HEK293 (cell line): ENCODE data around the gene DBF4.
"Not testable (repeated sequence)": the region's sequence is repeated elsewhere in the genome, so short reads cannot be mapped to it uniquely, and the experiment has no call there.

Experiments
- CTCF ChIA-PET: fragments of 350-600 bp; formaldehyde crosslinking; extraction: SDS; loops from one replicate; lab custom pipeline; 2021; ENCODE audit warnings: antibody characterized with exemption; lab: Yijun Ruan, JAX
- POLR2A ChIA-PET: fragments of 300-600 bp; formaldehyde crosslinking; extraction: SDS; loops from one replicate; lab custom pipeline; 2020; ENCODE audit warnings: antibody characterized with exemption, inconsistent platforms; lab: Yijun Ruan, JAX
- H3K27ac ChIP-seq: fragments of 200-500 bp; sonication (Bioruptor generic); 2 replicates; pipeline ENCODE4 v1.5.1; 2014; ENCODE audit warnings: low read depth, low read length, control low read depth, inconsistent platforms; ENCODE audit errors: extremely low read depth
- H3K36me3 ChIP-seq, 2 experiments: fragments of 200-500 bp in 1 of 2; sonication (Bioruptor generic) in 1 of 2; 1 replicate in 1 of 2; 2 replicates in 1 of 2; pipeline ENCODE4 v1.5.1; 2014 to 2017; ENCODE audit warnings: inconsistent platforms in 2 of 2, low read length in 2 of 2; ENCODE audit not compliant: control insufficient read depth in 2 of 2, insufficient read depth in 1 of 2
- H3K4me1 ChIP-seq: fragments of 200-500 bp; sonication (Bioruptor generic); 2 replicates; pipeline ENCODE4 v1.5.1; 2014; ENCODE audit warnings: mild to moderate bottlenecking, low read length, inconsistent platforms; ENCODE audit not compliant: control insufficient read depth, insufficient read depth
- H3K4me3 ChIP-seq: 2 replicates; pipeline ENCODE4 v1.5.1; 2011; ENCODE audit warnings: low read depth, mild to moderate bottlenecking, control low read depth, low read length, moderate library complexity
- H3K9me3 ChIP-seq: fragments of 200-500 bp; sonication (Bioruptor generic); 2 replicates; pipeline ENCODE4 v1.5.1; 2014; ENCODE audit warnings: low read depth, low read length, inconsistent platforms; ENCODE audit not compliant: control insufficient read depth, insufficient read depth
- BCL11A ChIP-seq: fragments of 450-650 bp; formaldehyde crosslinking; IDR thresholded peaks from 2 replicates; pipeline ENCODE4 v1.5.1; 2016; ENCODE audit warnings: low read depth, missing biosample characterization, missing genetic modification characterization
- MZF1 ChIP-seq: fragments of 450-650 bp; formaldehyde crosslinking; IDR thresholded peaks from 2 replicates; pipeline ENCODE4 v1.5.1; 2017; ENCODE audit warnings: missing biosample characterization, missing genetic modification characterization, borderline replicate concordance
- TCF7L2 ChIP-seq: IDR thresholded peaks from 2 replicates; pipeline ENCODE4 v1.6.1; 2011; ENCODE audit warnings: low read depth, mild to moderate bottlenecking, inconsistent platforms, low read length, moderate library complexity, borderline replicate concordance
- ZBTB1 ChIP-seq: fragments of 450-650 bp; formaldehyde crosslinking; IDR thresholded peaks from 2 replicates; pipeline ENCODE4 v1.5.1; 2016; ENCODE audit warnings: missing biosample characterization, missing genetic modification characterization
- ZFP41 ChIP-seq: fragments of 450-650 bp; formaldehyde crosslinking; IDR thresholded peaks from 2 replicates; pipeline ENCODE4 v1.5.1; 2016; ENCODE audit warnings: missing biosample characterization, missing genetic modification characterization, borderline replicate concordance
- ZNF114 ChIP-seq: fragments of 450-650 bp; formaldehyde crosslinking; IDR thresholded peaks from 2 replicates; pipeline ENCODE4 v1.5.0; 2017; ENCODE audit warnings: missing biosample characterization, missing genetic modification characterization
- ZNF132 ChIP-seq: fragments of 450-650 bp; formaldehyde crosslinking; IDR thresholded peaks from 2 replicates; pipeline ENCODE4 v1.5.1; 2017; ENCODE audit warnings: missing biosample characterization, missing genetic modification characterization, borderline replicate concordance
- ZNF146 ChIP-seq: fragments of 450-650 bp; formaldehyde crosslinking; IDR thresholded peaks from 2 replicates; pipeline ENCODE4 v1.5.1; 2016; ENCODE audit warnings: missing biosample characterization, missing genetic modification characterization
- ZNF2 ChIP-seq: fragments of 450-650 bp; formaldehyde crosslinking; IDR thresholded peaks from 2 replicates; pipeline ENCODE4 v1.5.1; 2016; ENCODE audit warnings: missing biosample characterization, missing genetic modification characterization
- ZNF214 ChIP-seq: fragments of 450-650 bp; formaldehyde crosslinking; IDR thresholded peaks from 2 replicates; pipeline ENCODE4 v1.5.1; 2017; ENCODE audit warnings: missing biosample characterization, mild to moderate bottlenecking, missing genetic modification characterization, borderline replicate concordance
- ZNF223 ChIP-seq: fragments of 450-650 bp; formaldehyde crosslinking; IDR thresholded peaks from 2 replicates; pipeline ENCODE4 v1.5.1; 2016; ENCODE audit warnings: missing biosample characterization, missing genetic modification characterization
- ZNF24 ChIP-seq: fragments of 450-650 bp; formaldehyde crosslinking; IDR thresholded peaks from 2 replicates; pipeline ENCODE4 v1.5.1; 2016; ENCODE audit warnings: missing biosample characterization, missing genetic modification characterization
- ZNF514 ChIP-seq: fragments of 450-650 bp; formaldehyde crosslinking; IDR thresholded peaks from 2 replicates; pipeline ENCODE4 v1.5.1; 2016; ENCODE audit warnings: missing biosample characterization, missing genetic modification characterization
- ZNF521 ChIP-seq: fragments of 450-650 bp; formaldehyde crosslinking; IDR thresholded peaks from 2 replicates; pipeline ENCODE4 v1.5.1; 2017; ENCODE audit warnings: missing biosample characterization, mild to moderate bottlenecking, missing genetic modification characterization
- ZNF530 ChIP-seq: fragments of 450-650 bp; formaldehyde crosslinking; IDR thresholded peaks from 2 replicates; pipeline ENCODE4 v1.5.1; 2016; ENCODE audit warnings: low read depth, missing biosample characterization, missing genetic modification characterization
- ZNF555 ChIP-seq: fragments of 450-650 bp; formaldehyde crosslinking; conservative IDR thresholded peaks from 2 replicates; pipeline ENCODE4 v1.5.1; 2017; ENCODE audit warnings: missing biosample characterization, mild to moderate bottlenecking, missing genetic modification characterization, inconsistent platforms
- ZNF560 ChIP-seq: fragments of 450-650 bp; formaldehyde crosslinking; IDR thresholded peaks from 2 replicates; pipeline ENCODE4 v1.5.1; 2017; ENCODE audit warnings: missing biosample characterization, missing genetic modification characterization, borderline replicate concordance
- ZNF580 ChIP-seq: fragments of 450-650 bp; formaldehyde crosslinking; IDR thresholded peaks from 2 replicates; pipeline ENCODE4 v1.5.1; 2016; ENCODE audit warnings: missing biosample characterization, missing genetic modification characterization
- ZNF610 ChIP-seq: fragments of 450-650 bp; formaldehyde crosslinking; IDR thresholded peaks from 2 replicates; pipeline ENCODE4 v1.5.1; 2016; ENCODE audit warnings: missing biosample characterization, missing genetic modification characterization, borderline replicate concordance
- ZNF747 ChIP-seq: fragments of 450-650 bp; formaldehyde crosslinking; IDR thresholded peaks from 2 replicates; pipeline ENCODE4 v1.5.1; 2016; ENCODE audit warnings: missing biosample characterization, missing genetic modification characterization
- ZSCAN30 ChIP-seq: fragments of 450-650 bp; IDR thresholded peaks from 2 replicates; pipeline ENCODE4 v1.5.1; 2018; ENCODE audit warnings: missing biosample characterization, mild to moderate bottlenecking, missing genetic modification characterization, moderate library complexity
- TF ChIP-seq, protein P1 (sequence below): IDR thresholded peaks from 2 replicates; pipeline ENCODE4 v1.6.1; 2011; ENCODE audit warnings: mild to moderate bottlenecking, low read depth, low read length, borderline replicate concordance
- TF ChIP-seq, protein P2 (sequence below): fragments of 450-650 bp; formaldehyde crosslinking; optimal IDR thresholded peaks from 2 replicates; pipeline ENCODE3; 2016; ENCODE audit warnings: missing biosample characterization, mild to moderate bottlenecking, missing genetic modification characterization

DBF4 gene

GRCh38 chr7:87876040-87876868, at the start of gene DBF4, which contains the start of gene SLC25A40 (continued):
- TF ChIP-seq ZNF2 (peak; percentile 18; the same call in 1 of the 2 replicates), ZBTB1 (tag by site-specific recombination) (no peak), ZNF560 (tag by site-specific recombination) (no peak), ZNF114 (tag by site-specific recombination) (no peak), ZNF24 (tag by site-specific recombination) (no peak), ZSCAN30 (tag by site-specific recombination) (peak; percentile 75; the same call in 1 of the 2 replicates), ZNF555 (tag by site-specific recombination) (no peak), MZF1 (tag by site-specific recombination) (no peak), ZFP41 (tag by site-specific recombination) (no peak), ZNF214 (no peak), ZNF530 (tag by site-specific recombination) (no peak), ZNF223 (tag by site-specific recombination) (no peak)

GRCh38 chr7:87828383-87828782, 47.9 kb upstream of the DBF4 start:
- peak; percentile 50 for TF ChIP-seq ZNF146 (tag by site-specific recombination)
- 0 out of 2 replicates have a peak, but pooled peaks have one; percentile 17 for TF ChIP-seq ZNF580 (tag by site-specific recombination)
- H3K27ac ChIP-seq, H3K4me3 ChIP-seq, H3K9me3 ChIP-seq, H3K36me3 ChIP-seq, POLR2A ChIA-PET: not testable (repeated sequence)
- CTCF ChIA-PET, result interaction anchor here (1.0 kb wide), 1 partner anchor 60 kb away, joined by 3 read pairs; no protein-coding TSS in a partner anchor
- H3K4me1 ChIP-seq, result peaks cover 14% of the 10 kb centered on the region

DNA sequence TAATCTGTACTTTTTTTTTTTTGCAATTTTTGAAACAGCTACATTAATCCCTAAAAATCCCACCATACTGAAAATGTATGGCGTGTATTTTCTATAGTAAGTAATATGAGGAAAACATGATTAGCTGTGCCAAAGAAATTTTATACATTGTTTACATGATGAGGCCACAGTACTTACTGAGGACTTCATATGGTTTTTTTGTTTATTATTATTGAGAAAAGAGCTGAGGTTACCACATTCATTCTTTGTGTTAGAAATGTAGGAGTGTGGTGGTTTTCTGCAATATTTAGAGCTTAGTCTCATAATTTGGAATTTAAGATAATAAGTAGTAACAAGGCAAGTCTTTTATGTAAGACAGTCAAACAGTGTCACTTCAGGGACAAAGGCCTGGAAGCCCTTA, 45.2 kb upstream of the DBF4 start:
- Histone ChIP-seq H3K4me1 (peaks cover 15% of the 10 kb centered on the region), H3K9me3 (no peaks in the 10 kb centered on the region), H3K27ac (no peak overlapping the region), H3K4me3 (no peak overlapping the region), H3K36me3 (no peaks in the 10 kb centered on the region)
- ChIA-PET CTCF (no interaction called here), POLR2A (no interaction called here)
- TF ChIP-seq ZNF514 (tag by site-specific recombination) (no peak), ZSCAN30 (tag by site-specific recombination) (no peak), BCL11A (no peak), ZNF747 (tag by site-specific recombination) (no peak), TCF7L2 (no peak), ZNF610 (tag by site-specific recombination) (no peak), ZNF521 (tag by site-specific recombination) (no peak), ZNF132 (tag by site-specific recombination) (no peak)
- TF ChIP-seq, protein P1, sequence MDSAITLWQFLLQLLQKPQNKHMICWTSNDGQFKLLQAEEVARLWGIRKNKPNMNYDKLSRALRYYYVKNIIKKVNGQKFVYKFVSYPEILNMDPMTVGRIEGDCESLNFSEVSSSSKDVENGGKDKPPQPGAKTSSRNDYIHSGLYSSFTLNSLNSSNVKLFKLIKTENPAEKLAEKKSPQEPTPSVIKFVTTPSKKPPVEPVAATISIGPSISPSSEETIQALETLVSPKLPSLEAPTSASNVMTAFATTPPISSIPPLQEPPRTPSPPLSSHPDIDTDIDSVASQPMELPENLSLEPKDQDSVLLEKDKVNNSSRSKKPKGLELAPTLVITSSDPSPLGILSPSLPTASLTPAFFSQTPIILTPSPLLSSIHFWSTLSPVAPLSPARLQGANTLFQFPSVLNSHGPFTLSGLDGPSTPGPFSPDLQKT, result no peak
- TF ChIP-seq, protein P2, sequence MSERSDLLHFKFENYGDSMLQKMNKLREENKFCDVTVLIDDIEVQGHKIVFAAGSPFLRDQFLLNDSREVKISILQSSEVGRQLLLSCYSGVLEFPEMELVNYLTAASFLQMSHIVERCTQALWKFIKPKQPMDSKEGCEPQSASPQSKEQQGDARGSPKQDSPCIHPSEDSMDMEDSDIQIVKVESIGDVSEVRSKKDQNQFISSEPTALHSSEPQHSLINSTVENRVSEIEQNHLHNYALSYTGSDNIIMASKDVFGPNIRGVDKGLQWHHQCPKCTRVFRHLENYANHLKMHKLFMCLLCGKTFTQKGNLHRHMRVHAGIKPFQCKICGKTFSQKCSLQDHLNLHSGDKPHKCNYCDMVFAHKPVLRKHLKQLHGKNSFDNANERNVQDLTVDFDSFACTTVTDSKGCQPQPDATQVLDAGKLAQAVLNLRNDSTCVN, result no peak
